Progenitor cell of endocrine pancreas (in vitro differentiated cells): ENCODE data around the gene POFUT1. TPM values are rescaled to one million over a fixed set of nuclear protein-coding genes. Genes with fewer than 3 reads are reported as not detected.
A peak's percentile ranks its signal among the peaks of the same experiment; 100 is the strongest.

Experiments
- DNase-seq: peaks from one replicate; pipeline ENCODE4 v3.0.0; 2021; ENCODE audit warnings: low spot score; ENCODE audit not compliant: unreplicated experiment
- H3K27ac Mint-ChIP-seq: 2 replicates; pipeline ENCODE4 v1.8.0; 2021; ENCODE audit warnings: mild to moderate bottlenecking, moderate library complexity, mixed read lengths
- H3K27me3 Mint-ChIP-seq: 2 replicates; pipeline ENCODE4 v1.8.0; 2021; ENCODE audit warnings: mixed read lengths
- H3K36me3 Mint-ChIP-seq: 2 replicates; pipeline ENCODE4 v1.8.0; 2022; ENCODE audit warnings: mixed read lengths; ENCODE audit not compliant: insufficient read depth
- H3K4me1 Mint-ChIP-seq: 2 replicates; pipeline ENCODE4 v1.8.0; 2021; ENCODE audit warnings: low read depth, mixed read lengths
- H3K4me3 Mint-ChIP-seq: 2 replicates; pipeline ENCODE4 v1.8.0; 2021; ENCODE audit warnings: low read depth, mild to moderate bottlenecking, moderate library complexity, mixed read lengths
- H3K9me3 Mint-ChIP-seq: 2 replicates; pipeline ENCODE4 v1.8.0; 2021; ENCODE audit warnings: low read depth, mixed read lengths
- total RNA-seq: library from RNA; stranded (reverse); gene quantifications from 2 replicates; pipeline ENCODE4 v1.2.1, GENCODE V29; 2021
- TF ChIP-seq, protein P1 (sequence below): fragments of 200-600 bp; sonication (generic); IDR thresholded peaks from one replicate; pipeline ENCODE4 v1.5.0; 2021; ENCODE audit warnings: antibody characterized with exemption, mild to moderate bottlenecking; ENCODE audit not compliant: unreplicated experiment

Gene POFUT1
- total RNA-seq, 1 donor from 2014 or later, result 49.8 TPM

DNA sequence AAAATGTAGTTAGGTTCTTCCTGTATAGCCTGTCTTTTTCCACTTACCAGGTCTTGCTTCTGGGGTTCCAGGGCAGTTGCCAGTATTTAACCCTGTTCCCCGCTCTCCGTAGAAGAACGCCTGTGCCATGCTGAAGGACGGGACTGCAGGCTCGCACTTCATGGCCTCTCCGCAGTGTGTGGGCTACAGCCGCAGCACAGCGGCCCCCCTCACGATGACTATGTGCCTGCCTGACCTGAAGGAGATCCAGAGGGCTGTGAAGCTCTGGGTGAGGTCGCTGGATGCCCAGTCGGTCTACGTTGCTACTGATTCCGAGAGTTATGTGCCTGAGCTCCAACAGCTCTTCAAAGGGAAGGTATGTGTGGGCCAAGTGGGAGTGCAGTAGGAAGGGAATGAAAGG is 23.0 kb downstream of the POFUT1 start:
- Mint-ChIP-seq H3K4me3 (no peak overlapping the region), H3K4me1 (peaks cover 2% of the 10 kb centered on the region), H3K9me3 (no peaks in the 10 kb centered on the region), H3K27ac (no peak overlapping the region), H3K27me3 (no peaks in the 10 kb centered on the region), H3K36me3 (peaks cover 41% of the 10 kb centered on the region)
- no peak for DNase-seq
- TF ChIP-seq, protein P1, sequence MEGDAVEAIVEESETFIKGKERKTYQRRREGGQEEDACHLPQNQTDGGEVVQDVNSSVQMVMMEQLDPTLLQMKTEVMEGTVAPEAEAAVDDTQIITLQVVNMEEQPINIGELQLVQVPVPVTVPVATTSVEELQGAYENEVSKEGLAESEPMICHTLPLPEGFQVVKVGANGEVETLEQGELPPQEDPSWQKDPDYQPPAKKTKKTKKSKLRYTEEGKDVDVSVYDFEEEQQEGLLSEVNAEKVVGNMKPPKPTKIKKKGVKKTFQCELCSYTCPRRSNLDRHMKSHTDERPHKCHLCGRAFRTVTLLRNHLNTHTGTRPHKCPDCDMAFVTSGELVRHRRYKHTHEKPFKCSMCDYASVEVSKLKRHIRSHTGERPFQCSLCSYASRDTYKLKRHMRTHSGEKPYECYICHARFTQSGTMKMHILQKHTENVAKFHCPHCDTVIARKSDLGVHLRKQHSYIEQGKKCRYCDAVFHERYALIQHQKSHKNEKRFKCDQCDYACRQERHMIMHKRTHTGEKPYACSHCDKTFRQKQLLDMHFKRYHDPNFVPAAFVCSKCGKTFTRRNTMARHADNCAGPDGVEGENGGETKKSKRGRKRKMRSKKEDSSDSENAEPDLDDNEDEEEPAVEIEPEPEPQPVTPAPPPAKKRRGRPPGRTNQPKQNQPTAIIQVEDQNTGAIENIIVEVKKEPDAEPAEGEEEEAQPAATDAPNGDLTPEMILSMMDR, result no peak

DNA sequence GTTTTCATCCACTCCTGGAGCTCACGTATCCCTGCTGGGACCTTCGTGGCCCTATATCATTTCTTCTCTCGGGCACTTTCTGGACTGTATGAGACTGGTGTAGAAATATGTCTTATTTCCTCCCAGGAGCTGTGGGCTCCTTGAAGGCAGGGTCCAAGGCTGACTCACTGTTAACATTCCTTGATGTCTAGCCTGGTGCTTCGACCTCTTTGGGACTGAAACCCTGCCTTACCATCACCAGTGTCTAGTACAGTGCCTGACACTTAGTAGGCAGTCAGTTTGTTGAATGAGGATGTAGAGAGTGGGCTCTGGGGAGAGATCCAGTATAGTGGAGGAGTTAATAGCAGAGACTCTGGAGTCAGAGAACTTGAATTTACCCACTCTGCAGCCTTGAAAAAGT is 23.6 kb downstream of the POFUT1 start:
- peaks cover 42% of the 10 kb centered on the region for H3K36me3 Mint-ChIP-seq
- no peaks in the 10 kb centered on the region for H3K27me3 Mint-ChIP-seq
- peaks cover 3% of the 10 kb centered on the region for H3K4me1 Mint-ChIP-seq
- DNase-seq, result no peak
- H3K9me3 Mint-ChIP-seq, result no peaks in the 10 kb centered on the region
- no peak overlapping the region for H3K4me3 Mint-ChIP-seq
- H3K27ac Mint-ChIP-seq, result no peak overlapping the region
- TF ChIP-seq, protein P1, result no peak

DNA sequence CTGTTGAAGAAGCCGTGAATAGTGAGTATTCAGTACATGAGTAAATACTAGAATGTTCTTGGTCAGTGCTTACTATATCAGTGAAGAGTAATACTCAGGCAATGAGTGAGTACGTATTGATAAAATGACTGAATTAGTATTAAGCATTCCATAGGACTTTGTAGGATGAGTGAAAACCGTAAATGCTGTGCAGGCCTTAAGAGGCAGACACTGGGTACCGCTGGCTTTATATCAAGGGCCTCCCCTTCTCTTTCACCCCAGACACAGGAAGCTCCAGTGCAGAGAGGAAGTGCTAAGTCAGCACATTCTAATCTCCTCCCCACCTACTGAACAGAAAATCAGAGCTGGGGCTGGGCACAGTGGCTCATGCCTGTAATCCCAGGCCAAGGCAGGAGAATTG is 24.2 kb downstream of the POFUT1 start:
- H3K4me1 Mint-ChIP-seq, result peaks cover 3% of the 10 kb centered on the region
- peaks cover 42% of the 10 kb centered on the region for H3K36me3 Mint-ChIP-seq
- H3K27ac Mint-ChIP-seq, result peak overlapping the region; percentile 63

DNA sequence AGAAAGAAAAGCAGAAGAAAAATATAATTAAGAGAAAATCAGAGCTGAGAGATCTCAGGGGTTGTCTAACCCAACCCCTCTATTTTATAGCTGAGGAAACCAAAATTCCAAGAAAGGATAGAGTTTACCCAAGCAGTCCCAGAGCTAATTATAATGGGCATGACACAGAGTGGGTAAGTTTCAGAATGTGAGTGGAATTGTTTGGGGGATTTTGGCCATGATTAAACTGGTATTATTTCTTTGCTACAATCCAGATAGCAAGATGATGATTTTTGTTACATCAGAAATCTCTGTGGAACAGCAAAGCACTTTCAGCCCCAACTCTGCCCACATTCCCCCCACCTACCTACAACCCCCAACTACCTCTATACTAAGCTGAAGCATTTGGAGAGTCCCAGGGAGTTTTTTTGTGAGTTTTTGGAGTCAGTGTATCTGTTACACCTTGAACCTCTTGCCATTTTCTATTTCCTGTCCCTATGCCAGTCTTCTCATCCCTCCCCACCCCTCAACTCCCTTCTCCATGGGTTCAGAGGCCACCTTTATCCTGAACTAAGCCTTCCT is 24.7 kb downstream of the POFUT1 start:
- Mint-ChIP-seq H3K27me3 (no peaks in the 10 kb centered on the region), H3K4me3 (no peak overlapping the region), H3K9me3 (no peaks in the 10 kb centered on the region), H3K36me3 (peaks cover 42% of the 10 kb centered on the region), H3K4me1 (peaks cover 3% of the 10 kb centered on the region), H3K27ac (no peak overlapping the region)
- TF ChIP-seq, protein P1, result no peak
- DNase-seq, result no peak

More for the DNA sequence above, 24.2 kb downstream of the POFUT1 start:
- Mint-ChIP-seq H3K4me3 (no peak overlapping the region), H3K9me3 (no peaks in the 10 kb centered on the region), H3K27me3 (no peaks in the 10 kb centered on the region)
- no peak for DNase-seq
- TF ChIP-seq, protein P1, result no peak

DNA sequence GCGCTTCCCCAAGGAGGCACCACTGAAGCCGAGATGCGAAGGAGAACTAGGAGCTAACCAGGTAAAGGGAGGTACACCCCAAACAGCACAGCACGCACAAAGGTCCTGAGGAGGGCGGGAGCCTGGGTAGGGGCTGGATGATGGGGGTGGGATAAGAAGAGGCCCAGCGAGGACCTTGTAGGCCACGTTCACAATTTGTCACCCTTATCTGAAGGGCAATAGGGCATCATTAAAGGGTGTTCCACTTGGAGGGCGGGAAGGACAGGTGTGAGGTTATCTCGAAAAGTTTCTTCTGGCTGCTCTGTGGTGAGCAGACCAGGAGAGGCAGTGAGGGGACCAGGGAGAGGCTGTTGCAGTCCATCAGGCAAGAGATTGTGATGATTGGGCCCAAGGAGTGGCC is 25.6 kb downstream of the POFUT1 start:
- Mint-ChIP-seq H3K4me1 (peaks cover 3% of the 10 kb centered on the region), H3K36me3 (peaks cover 42% of the 10 kb centered on the region), H3K27ac (no peak overlapping the region)

More for the DNA sequence above, 25.6 kb downstream of the POFUT1 start:
- H3K9me3 Mint-ChIP-seq, result no peaks in the 10 kb centered on the region
- DNase-seq, result no peak
- H3K27me3 Mint-ChIP-seq, result no peaks in the 10 kb centered on the region
- TF ChIP-seq, protein P1, result no peak
- no peak overlapping the region for H3K4me3 Mint-ChIP-seq
